Kidney epithelial cell (primary cell): ENCODE measurements around the gene ZNF740. TPM values are rescaled to one million over a fixed set of nuclear protein-coding genes. Genes with fewer than 3 reads are reported as not detected.
A peak's percentile ranks its signal among the peaks of the same experiment; 100 is the strongest.

Experiments
- DNase-seq: peaks from one replicate; pipeline ENCODE4 v3.0.0-alpha.2; 2010; ENCODE audit warnings: low read depth
- H3K27me3 ChIP-seq: 2 replicates; pipeline ENCODE4 v1.6.0; 2011; ENCODE audit warnings: low read length; ENCODE audit not compliant: control insufficient read depth, insufficient read depth
- H3K36me3 ChIP-seq: 2 replicates; pipeline ENCODE4 v1.5.1; 2011; ENCODE audit warnings: low read length; ENCODE audit not compliant: control insufficient read depth, insufficient read depth
- H3K4me3 ChIP-seq: 2 replicates; pipeline ENCODE4 v1.5.1; 2011; ENCODE audit warnings: low read depth, mild to moderate bottlenecking, control low read depth, low read length
- total RNA-seq: library from RNA; depleted of rRNA; stranded (reverse); fragments of >200 nt; gene quantifications from 2 replicates; pipeline ENCODE4 v1.2.3, GENCODE V29; 2015
- TF ChIP-seq, protein P1 (sequence below): IDR thresholded peaks from 2 replicates; pipeline ENCODE4 v1.5.1; 2011; ENCODE audit warnings: mild to moderate bottlenecking, moderate library complexity, low read length, control low read depth, inconsistent platforms; ENCODE audit not compliant: insufficient read depth, poor library complexity, severe bottlenecking

ZNF740 gene
- total RNA-seq, 1 donor from 2014 or later = 9.9 TPM

DNA sequence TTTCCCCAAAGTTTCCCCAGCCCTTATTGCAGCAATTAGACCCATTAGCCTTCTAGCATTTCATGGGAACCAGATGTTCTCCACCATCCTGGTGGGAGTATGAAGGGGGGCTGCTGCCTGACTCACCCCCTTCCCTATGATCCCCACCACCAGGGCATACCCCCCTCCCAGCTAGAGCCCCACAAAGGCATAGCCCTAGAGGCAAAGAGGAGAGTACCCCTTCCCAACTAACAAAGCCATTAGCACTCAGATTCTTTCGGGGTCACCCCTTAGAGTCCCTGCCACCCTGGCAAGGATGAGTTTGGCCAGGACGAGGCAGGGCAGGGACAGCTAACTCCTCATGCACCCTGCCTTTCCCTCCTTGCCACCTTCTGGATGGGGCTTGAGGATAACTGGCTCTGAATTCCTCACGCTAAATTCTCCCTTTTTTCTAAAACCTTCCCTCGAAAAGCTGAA, 42.3 kb downstream of the ZNF740 start:
- Histone ChIP-seq H3K36me3 (no peaks in the 10 kb centered on the region), H3K27me3 (no peaks in the 10 kb centered on the region), H3K4me3 (no peak overlapping the region)
- TF ChIP-seq, protein P1, sequence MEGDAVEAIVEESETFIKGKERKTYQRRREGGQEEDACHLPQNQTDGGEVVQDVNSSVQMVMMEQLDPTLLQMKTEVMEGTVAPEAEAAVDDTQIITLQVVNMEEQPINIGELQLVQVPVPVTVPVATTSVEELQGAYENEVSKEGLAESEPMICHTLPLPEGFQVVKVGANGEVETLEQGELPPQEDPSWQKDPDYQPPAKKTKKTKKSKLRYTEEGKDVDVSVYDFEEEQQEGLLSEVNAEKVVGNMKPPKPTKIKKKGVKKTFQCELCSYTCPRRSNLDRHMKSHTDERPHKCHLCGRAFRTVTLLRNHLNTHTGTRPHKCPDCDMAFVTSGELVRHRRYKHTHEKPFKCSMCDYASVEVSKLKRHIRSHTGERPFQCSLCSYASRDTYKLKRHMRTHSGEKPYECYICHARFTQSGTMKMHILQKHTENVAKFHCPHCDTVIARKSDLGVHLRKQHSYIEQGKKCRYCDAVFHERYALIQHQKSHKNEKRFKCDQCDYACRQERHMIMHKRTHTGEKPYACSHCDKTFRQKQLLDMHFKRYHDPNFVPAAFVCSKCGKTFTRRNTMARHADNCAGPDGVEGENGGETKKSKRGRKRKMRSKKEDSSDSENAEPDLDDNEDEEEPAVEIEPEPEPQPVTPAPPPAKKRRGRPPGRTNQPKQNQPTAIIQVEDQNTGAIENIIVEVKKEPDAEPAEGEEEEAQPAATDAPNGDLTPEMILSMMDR = no peak
- DNase-seq = no peak

DNA sequence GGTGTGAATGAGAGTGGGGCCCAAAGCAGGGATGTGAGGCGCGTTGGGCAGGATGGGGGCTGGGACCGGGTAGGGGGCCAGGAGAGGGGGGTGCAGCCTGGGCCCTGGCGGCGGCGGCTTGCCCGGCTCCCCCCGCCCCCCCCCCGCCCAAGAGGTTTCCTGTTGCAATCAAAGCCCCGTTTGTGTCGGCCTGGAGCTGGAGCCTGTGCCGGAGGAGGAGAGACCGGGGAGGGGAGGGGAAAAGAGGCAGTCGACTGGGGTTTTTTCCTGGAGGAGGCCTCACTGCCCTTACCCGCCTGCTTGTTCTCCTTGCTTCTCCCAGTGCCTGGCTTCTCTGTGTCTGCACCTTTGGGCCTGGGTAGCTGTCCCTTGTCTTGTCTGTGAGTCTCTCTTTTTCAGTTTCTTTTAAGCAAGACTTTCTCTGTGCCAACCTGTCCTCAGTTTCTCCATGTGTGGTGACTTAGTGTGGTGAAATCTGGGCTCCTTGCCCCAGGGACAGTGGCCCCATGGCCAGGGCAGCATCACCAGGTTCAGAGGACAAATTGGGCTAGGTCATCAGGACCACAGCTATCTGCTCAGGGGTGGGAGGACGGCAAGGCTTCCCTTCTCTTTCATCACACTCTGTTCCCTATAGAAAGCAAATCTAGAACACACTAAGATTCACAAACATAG, 43.0 kb downstream of the ZNF740 start:
- H3K36me3 ChIP-seq = no peaks in the 10 kb centered on the region
- DNase-seq = no peak
- TF ChIP-seq, protein P1 = no peak
- H3K27me3 ChIP-seq = no peaks in the 10 kb centered on the region
- no peak overlapping the region for H3K4me3 ChIP-seq

DNA sequence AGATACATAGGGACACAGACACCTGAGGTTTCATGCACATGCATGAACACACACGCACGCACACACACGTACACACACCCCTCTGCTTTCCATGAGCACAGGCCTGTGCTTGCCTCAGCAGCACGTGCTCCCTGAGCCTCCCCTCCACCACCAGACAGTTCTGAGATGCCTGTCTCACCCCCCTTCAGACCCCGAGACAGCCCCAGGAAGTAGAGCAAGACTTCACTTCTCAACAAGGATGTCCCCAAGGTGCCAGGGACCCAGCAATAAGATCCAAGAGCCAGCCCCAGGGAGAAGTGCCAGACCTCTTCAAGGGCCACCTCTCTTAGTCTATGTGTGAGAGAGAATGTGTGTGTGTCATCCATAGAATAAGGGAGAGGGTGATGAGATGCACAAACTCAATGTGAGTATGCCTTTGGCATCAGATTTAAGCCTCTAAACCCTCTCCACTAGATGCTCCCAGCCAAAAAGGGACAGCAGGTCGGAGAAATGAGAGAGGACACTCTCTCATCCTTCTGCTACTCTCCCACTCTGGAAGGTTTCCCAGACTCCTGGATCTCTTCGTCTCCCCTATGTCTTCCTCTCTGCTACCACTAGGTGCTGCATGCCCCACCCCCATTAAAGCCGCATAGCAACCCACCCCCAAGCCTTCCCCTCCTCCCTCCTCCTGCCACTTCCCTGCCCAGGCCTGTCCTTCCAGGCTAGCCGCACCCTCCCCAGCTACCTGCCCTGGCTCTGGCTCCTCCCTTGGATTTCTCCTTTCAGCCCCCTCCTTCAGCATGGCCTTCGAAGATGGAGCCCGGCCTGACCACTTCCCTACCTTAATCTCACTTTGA, 43.8 kb downstream of the ZNF740 start:
- H3K4me3 ChIP-seq = no peak overlapping the region
- DNase-seq = no peak
- no peaks in the 10 kb centered on the region for H3K27me3 ChIP-seq
- TF ChIP-seq, protein P1 = peak; percentile 32
- H3K36me3 ChIP-seq = no peaks in the 10 kb centered on the region

DNA sequence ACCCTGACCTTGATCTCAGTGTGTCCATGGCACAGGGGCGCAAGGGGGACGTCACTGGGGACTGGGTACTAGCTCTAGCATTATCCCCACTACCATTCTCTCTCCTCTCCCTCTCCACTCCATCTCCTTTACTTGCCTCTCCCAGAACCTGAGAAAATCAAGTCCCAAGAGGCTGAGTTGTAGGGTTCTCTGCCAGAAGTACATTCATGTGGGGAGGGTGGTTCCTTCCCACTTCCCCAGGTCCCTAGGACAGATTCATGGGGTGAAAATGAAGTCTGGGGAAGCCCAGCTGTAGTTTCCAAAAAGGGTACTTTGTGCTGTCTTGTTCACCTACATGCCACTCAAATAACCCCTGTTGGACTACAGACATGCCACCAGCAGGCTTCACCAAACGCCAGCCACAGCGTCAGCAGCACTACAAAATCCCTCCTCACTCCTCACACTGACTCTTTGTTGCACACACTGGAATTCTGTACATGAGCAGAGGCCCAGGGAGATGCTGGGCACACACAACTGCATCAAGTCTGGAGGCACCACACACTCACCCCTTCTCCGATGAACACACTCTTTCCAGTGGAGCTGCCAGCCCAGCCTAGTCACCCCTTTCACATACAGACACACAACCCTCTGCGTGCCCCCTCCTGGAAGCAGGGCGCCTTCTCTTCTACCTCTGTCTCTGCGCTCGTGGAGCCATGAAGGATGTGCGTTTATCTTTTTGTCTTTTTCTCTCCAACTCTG, 44.5 kb downstream of the ZNF740 start:
- no peak for DNase-seq
- H3K4me3 ChIP-seq = no peak overlapping the region

DNA sequence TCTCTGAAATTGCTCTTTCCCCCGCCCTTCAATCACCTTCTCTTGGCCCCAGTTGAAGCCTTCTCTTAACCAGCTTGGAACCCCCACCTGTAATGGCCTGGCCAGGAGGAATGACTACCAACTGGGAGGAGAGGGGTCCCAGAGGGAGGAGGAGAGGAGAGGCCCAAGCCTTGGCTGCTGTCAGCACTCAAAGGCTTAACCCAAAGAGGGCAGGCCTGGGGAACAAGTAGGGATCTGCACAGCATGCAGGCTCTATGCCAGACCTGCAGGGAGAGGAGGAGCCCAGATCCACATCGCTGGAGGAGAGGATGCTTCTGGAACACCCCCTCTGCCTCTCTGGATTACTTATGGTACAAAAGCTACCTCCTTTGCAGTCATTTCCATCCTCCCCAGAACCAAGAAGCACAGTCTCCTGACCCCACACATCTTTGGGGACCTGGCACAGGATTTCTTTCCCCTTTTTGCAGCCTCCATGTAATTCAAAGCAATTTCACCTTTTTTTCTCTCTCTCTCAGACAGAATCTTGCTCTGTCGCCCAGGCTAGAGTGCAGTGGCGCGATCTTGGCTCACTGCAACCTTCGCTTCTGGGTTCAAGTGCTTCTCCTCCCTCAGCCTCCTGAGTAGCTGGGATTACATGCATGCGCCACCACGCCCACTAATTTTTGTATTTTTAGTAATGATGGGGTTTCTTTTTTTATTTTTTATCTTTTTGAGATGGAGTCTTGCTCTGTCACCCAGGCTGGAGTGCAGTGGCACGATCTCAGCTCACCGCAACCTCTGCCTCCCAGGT, 45.3 kb downstream of the ZNF740 start:
- Histone ChIP-seq H3K36me3 (no peaks in the 10 kb centered on the region), H3K27me3 (no peaks in the 10 kb centered on the region), H3K4me3 (no peak overlapping the region)
- no peak for DNase-seq
- TF ChIP-seq, protein P1 = no peak

More for the DNA sequence above, 44.5 kb downstream of the ZNF740 start:
- H3K27me3 ChIP-seq = no peaks in the 10 kb centered on the region
- TF ChIP-seq, protein P1 = no peak
- no peaks in the 10 kb centered on the region for H3K36me3 ChIP-seq
